HTERT RPE-1 (cell line): ENCODE data around the gene USF2.

Experiments used
- in situ Hi-C: fragments of 300-500 bp; cut with MboI; formaldehyde crosslinking; loops from 4 replicates; pipeline ENCODE4 v1.14.3; 2020; ENCODE audit warnings: low sequenced_read_pairs

Gene USF2

GRCh38 chr19:35240327-35240726, 28.4 kb upstream of the USF2 start:
- in situ Hi-C loops = no loop called here

GRCh38 chr19:35241417-35241816, 27.3 kb upstream of the USF2 start:
- in situ Hi-C loops = no loop called here

- in situ Hi-C loops = no loop called here
These were observed 22.2 kb upstream of the USF2 start for GRCh38 chr19:35246466-35247092.

- in situ Hi-C loops = no loop called here
These were observed 21.0 kb upstream of the USF2 start for GRCh38 chr19:35247526-35248309.

- in situ Hi-C loops = no loop called here
These were observed 20.2 kb upstream of the USF2 start, which contains the start of gene LSR for GRCh38 chr19:35248310-35249145. LSR (plus strand) TSS chr19:35249002; CDS start chr19:35249023, 21 bp downstream.

- in situ Hi-C loops = no loop called here
These were observed 19.5 kb upstream of the USF2 start for GRCh38 chr19:35249146-35249847.

- in situ Hi-C loops = no loop called here
These were observed 18.7 kb upstream of the USF2 start for GRCh38 chr19:35249848-35250711.

- in situ Hi-C loops = no loop called here
These were observed 17.3 kb upstream of the USF2 start for GRCh38 chr19:35251456-35251855.

GRCh38 chr19:35253316-35254286, 15.2 kb upstream of the USF2 start:
- in situ Hi-C loops = no loop called here

GRCh38 chr19:35254341-35255297, 14.1 kb upstream of the USF2 start:
- in situ Hi-C loops = no loop called here

- in situ Hi-C loops = no loop called here
These were observed 12.2 kb upstream of the USF2 start for GRCh38 chr19:35256566-35256965.

- in situ Hi-C loops = no loop called here
These were observed 11.7 kb upstream of the USF2 start for GRCh38 chr19:35257113-35257461.

- in situ Hi-C loops = no loop called here
These were observed 8.0 kb upstream of the USF2 start for GRCh38 chr19:35260694-35261304.

GRCh38 chr19:35261356-35262100, 7.2 kb upstream of the USF2 start:
- in situ Hi-C loops = no loop called here

- in situ Hi-C loops = no loop called here
These were observed 6.5 kb upstream of the USF2 start for GRCh38 chr19:35262101-35262761.
